Endometrial microvascular endothelial cells (primary cell): ENCODE results near the gene MARK2. TPM values are rescaled to one million over a fixed set of nuclear protein-coding genes. Genes with fewer than 3 reads are reported as not detected.
"Not testable (repeated sequence)": the region's sequence is repeated elsewhere in the genome, so short reads cannot be mapped to it uniquely, and the experiment has no call there.

ENCODE experiments used
- in situ Hi-C: cut with HindIII; loops from 2 replicates; pipeline ENCODE4 v1.10.0; 2017; ENCODE audit warnings: low sequenced_read_pairs, low pct_unique_long_range_greater_than_20kb; ENCODE audit errors: inconsistent ontology term
- total RNA-seq: library from RNA; depleted of rRNA; stranded (reverse); fragments of >200 nt; gene quantifications from one replicate; pipeline ENCODE4 v1.2.3, GENCODE V29; 2015; ENCODE audit errors: inconsistent ontology term

The MARK2 gene
- 20.9 TPM for total RNA-seq

DNA sequence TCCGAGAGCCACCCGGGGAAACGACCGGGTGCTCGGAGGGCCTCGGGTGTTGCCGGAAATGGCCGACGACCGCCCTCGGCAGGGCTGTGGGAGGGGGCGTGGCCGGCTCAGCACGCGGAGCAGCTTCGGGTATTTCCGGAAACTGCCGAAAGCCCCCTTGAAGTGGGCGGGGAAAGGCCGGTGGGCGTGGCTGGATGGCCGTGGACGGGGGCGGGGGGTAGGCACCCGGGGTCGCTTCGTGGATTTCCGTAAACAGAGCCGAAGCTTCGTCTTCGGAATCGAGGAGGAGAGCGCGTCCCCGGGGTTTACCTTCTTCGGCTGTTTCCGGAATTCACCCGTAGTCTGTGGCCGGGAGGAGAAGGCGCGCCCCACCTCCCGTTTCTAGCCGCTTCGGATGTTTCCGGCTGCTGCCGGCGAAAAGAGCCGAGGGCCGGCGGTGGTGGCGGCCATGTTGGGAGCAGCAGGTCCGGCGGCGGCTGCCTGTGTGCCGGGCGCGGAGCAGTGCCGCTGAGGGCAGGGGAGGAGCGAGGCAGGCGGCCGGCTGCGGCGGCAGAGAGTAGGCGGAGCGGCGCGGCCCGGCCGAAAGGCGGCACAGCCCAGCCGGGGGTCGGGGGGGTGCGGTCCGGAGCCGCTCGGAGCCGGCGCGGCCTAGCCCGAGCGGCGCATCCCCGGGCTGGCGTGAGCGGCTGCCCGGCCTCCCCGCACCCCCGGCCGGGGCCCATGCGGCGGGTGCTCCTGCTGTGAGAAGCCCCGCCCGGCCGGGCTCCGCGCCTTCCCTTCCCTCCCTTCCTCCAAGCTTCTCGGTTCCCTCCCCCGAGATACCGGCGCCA lies at the start of gene MARK2:
TSS of gene MARK2 (plus strand) at position 433 of the 830 bp plus-strand sequence. CDS start at position 830, 397 bp downstream.
- in situ Hi-C loops, result no loop called here

DNA sequence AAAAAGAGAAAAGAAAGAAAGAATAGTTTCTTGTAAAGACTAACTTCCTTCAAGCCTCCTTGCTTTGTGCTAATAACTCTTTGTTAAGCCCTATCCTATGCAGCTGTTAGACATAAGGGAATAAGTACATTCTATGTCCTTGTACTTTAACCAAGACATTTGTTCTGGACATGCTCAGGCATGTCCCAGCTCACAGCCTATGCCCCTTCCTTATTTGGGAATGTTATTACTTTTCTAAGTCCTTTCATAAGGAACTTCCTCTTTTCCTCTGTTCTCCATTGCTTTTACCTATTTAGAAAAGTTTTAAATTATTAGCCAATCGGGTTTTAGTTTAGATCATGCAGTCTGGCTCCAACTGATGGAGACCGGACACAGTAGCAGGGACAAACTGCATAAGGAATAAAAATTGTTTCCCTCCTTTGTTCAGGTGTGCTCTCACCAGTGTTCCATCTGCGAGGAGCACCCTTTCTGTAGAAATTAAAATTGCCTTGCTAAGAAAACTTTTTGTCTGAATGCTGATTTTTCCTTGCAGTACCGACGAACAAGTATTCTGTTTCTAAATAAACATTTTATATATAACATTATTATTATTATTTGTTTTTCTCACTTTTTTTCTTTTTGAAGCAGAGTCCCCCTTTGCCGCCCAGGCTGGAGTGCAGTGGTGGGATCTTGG lies 47.3 kb upstream of the MARK2 start:
- in situ Hi-C loops, result no loop called here

DNA sequence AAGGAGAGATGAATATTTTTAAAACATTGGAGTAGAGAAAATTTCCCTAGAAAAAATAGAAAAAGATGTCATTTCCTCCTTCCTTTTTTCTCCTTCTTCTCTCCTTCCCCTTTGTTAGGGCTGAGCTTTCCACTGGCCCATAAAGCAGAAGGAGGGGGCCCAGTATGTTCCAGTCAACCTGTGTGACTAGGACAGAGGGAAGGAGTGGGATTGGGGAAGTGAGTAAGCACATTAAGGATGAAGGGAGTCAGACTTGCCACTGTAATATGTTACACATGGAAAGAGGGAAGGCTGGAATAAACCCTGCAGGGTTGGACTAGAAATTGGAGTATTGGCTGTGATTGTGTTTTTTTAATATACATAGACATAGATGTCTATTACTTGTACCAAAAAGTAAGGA lies 45.7 kb upstream of the MARK2 start:
- in situ Hi-C loops, result no loop called here

DNA sequence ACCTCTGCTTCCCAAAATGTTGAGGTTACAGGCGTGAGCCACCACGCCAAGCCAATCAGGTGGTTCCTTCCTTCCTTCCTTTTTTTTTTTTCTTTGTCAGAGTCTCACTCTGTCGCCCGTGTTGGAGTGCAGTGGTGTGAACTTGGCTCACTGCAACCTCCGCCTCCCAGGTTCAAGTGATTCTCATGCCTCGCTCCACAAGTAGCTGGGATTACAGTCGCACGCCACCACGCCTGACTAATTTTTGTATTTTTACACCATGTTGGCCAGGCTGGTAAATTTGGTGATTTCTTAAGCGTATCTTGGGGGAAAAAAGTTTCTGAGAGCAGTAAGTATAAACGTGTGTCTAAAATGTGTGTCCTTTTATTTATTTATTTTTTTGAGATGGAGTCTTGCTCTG lies 43.8 kb upstream of the MARK2 start:
- in situ Hi-C loops, result no loop called here

DNA sequence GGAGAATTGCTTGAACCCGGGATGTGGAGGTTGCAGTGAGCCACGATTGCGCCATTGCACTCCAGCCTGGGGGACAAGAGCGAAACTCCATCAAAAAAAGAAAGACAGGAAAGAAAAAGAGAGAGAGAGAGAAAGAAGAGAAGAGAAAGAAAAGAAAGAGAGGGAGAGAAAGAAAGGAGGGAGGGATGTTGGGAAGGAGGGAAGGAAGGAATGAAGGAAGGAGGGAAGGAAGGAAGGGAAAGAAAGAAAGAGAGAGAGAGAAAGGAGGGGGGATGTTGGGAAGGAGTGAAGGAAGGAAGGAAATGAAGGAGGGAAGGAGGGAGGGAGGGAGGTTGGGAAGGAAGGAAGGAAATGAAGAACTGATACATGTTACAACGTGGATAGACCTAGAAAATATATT lies 38.0 kb upstream of the MARK2 start:
- in situ Hi-C loops, result no loop called here

DNA sequence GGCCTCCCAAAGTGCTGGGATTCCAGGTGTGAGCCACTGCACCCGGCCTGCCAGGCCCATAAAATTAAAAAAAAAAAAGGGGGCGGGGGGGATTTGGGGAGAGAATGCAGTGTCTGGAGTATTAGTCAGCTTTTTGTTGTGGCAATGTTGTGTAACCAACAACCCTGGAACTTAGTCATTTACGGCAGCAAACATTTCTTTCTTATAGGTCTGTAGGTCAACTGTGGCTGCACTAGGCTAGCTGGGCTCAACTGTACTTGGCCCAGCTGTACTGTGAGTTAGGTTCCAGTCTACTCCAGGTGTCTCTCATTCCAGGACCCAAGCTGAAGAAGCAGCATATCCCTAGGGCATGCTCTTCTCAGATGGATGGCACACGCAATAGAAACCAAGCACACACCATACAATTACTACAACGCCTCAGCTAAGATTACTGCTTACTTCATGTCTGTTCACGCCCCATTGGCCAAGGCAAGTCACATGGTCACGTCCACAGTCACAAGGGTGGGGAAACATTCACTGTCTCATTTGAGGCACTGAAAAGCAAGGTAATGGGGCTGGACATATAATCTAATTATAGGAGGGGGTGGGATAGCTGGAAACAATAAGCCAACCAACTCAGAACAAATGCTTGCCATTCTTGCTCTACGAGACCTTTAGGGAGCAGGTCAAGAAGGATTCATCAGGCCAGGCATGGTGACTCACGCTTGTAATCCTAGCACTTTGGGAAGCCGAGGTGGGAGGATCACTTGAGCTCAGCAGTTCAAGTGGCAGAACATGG lies 36.1 kb upstream of the MARK2 start:
- in situ Hi-C loops, result no loop called here

DNA sequence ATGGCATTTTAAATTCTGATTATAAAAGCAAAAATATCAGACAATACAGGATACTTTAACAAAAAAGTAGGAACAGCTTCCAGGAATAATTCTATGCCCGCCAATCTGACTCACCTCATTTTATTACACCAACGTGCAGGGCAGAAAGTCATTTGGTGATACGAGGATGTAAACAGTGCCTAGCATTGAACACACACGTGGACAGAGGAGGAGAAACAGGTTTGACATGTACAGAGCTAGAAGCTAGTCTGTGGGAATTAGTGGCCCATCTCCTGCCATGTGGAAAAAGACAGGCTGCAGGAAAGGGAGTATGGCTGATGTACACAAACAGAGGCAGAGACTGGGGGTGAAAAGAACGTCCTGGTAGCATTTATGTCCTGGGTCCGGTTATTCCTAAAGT lies 34.7 kb upstream of the MARK2 start:
- in situ Hi-C loops, result no loop called here

DNA sequence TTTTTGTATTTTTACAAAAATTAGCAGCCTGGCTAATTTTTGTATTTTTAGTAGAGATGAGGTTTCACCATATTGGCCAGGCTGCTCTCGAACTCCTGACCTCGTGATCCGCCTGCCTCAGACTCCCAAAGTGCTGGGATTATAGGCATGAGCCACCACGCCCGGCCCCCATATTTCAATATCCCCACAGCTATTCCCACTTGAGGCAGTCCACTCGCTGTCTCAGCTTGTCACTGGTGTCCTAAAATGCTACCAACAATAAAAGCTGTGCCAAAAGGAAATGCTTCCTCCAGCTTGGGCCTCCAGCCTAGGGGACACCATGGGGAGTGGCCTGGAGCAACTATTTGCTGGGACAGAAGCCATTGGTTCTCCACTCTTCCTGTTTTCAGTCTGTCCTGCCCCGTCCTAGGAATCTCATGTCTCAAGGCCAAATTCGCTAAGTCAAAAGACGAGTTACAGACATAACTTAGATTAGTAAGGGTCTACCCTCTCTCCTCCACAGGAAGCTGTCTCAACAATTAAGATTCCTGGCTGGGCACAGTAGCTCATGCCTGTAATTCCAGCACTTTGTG lies 33.0 kb upstream of the MARK2 start:
- in situ Hi-C loops, result no loop called here

DNA sequence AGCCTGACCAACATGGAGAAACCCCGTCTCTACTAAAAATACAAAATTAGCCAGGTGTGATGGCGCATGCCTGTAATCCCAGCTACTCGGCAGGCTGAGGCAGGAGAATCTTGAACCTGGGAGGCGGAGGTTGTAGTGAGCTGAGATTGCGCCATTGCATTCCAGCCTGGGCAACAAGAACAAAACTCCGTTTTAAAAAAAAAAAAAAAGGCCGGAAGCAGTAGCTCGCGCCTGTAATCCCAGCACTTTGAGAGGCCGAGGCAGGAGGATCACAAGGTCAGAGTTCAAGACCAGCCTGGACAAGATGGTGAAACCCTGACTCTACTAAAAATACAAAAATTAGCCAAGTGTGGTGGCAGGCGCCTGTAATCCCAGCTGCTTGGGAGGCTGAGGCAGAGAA lies 28.5 kb upstream of the MARK2 start:
- in situ Hi-C loops, result not testable (repeated sequence)

DNA sequence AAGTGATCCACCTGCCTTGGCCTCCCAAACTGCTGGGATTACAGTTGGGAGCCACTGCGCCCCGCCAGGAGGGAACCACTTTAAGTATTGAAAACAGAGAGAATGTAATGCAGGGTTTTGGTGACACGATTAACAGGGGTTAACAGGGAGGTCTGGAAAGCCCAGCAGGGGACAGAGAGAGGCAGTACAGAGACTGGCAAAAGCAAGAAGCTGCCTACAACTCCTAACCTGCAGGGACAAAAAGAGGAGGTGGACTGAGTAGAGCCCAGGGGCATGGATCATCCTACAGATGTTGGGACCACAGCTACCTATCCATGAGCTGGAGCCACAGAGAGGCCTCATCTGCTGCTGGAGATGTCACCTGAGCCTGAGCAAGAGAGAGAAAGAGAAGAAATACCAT lies 27.4 kb upstream of the MARK2 start:
- in situ Hi-C loops, result no loop called here

DNA sequence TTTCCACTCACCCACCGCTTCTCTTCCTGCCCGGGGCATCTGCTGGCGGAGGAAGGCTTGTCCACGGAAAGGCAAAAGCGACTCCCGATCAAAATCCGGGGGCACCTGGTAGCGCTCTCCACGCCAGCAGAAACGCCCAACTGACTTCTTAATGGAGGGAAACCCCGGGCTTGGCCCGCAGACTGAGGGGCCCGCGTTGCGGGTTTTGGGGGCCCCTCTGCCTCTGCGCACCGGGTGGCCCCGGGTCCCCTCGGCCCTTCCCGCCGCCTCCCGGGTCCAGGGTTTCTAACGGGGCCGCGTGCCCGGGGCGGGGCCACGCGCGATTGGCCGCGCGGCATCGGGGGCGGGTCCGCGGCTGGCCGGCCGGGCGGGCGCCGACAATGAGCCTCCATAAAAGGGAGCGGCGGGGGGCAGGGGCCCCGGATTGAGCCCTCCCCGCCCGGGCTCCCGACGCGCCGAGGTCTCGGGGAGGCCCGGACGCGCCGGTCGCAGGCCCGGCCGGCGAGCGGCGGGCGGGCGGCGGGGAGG lies 25.8 kb upstream of the MARK2 start, which contains the start of gene SPINDOC:
TSS of gene SPINDOC (plus strand) at position 422 of the 528 bp plus-strand sequence. CDS start 231 bp downstream, outside the sequence.
- in situ Hi-C loops, result no loop called here

DNA sequence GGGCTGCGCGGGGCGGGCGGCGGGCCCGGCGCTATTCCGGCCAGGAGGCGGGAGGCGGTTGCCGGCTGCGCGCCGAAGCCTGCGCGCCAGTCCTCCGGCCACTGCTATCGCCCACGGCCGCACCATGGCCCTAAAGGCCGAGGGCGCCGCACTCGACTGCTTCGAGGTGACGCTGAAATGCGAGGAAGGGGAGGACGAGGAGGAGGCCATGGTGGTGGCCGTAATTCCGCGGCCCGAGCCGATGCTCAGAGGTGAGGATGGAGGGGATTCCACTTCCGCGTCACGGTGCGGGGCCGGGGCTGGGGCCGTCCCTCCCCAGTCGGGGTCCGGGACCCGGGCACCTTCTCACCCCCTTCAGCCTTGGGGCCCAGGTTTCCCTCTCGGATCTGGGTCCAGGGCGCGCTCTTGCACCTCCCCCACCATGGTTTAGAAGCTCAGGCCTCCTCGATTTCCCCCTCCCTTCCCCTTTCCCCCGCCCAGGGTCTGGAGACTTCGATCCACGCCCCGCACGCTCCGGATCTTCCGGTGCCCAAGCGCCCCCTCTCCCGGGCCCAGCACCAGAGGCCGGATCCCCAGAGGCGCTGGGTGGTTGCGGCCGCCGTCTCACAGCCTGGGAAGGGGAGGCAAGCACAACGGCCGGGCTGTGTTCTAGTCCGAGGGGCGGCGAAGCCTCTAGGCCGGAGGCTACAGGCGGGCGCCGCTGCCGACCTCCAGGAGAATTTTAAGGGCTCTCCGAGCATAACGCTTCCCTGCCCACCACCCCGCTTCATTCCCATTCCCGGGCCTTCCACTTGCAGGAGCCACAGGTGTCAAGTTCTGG lies 25.1 kb upstream of the MARK2 start:
- in situ Hi-C loops, result no loop called here

DNA sequence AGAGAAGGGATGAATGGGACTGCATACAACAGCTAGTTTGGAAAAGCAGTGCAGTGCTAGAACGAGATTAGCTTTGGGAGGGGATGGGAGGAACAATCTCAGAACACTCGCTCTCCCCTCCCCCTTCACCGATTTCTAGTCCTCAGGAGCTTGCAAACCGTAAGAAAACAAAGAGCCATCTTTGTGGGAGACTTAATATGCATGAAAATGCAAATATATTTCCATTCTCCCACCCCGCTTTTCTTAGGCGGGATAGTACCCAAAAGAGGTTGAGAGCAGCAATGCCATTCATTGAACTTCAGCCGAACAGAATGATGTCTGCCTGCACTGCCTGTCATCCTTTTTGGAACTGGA lies 24.6 kb upstream of the MARK2 start:
- in situ Hi-C loops, result no loop called here

DNA sequence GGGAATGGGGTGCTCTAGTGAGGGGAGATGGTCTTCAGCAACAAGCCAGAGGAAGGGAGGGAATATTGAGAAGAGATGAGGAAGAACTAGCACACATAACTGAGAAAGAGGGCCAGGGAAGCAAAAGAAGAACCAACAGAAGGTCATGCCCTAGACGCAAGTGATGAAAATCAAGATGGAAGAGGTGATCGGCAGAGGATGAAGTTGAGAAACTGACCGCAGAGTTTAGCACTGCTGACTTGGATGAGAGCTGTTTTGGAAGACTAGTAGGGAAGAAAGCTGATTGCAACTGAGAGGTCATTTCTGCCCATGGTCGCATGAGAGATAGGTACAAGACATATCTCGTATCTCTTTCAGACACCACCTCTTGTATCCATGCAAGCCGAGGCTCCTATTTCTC lies 22.7 kb upstream of the MARK2 start:
- in situ Hi-C loops, result no loop called here

DNA sequence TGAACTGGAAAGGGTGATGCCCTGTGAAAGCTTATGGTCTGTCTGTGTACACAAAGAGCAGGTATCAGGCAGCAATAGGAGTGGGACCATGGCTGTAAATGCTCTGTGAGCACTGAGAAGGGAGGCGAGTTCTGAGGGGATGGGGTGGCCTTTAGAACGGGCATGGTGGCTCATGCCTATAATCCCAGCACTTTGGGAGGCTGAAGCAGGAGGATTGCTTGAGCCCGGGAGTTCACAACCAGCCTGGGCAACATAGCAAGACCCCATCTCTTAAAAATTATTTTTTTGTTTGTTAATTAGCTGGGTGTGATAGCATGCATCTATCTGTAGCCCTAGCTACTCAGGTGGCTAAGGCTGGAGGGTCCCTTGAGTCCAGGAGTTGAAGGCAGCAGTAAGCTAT lies 22.2 kb upstream of the MARK2 start:
- in situ Hi-C loops, result no loop called here

DNA sequence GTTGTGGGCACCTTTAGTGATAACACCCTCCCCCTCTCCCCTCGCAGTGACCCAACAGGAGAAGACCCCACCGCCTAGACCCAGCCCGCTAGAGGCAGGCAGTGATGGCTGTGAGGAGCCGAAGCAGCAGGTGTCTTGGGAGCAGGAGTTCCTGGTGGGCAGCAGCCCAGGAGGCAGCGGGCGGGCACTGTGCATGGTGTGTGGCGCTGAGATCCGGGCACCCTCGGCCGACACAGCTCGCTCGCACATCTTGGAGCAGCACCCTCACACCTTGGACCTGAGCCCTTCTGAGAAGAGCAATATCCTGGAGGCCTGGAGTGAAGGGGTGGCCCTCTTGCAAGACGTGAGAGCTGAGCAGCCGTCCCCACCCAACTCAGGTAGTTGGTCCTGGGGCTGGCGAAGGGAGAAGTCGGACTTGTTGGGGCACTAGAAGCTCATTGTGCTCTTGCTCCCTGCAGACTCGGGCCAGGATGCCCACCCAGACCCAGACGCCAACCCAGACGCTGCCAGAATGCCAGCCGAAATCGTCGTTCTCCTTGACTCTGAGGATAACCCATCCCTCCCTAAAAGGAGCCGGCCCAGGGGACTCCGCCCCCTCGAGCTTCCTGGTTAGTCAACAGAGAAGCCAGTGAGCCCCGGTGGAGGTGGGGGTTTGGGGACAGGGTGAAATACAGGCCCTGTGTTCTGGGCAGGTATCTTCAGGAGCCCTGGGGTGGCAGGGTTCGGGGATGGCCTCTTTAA lies 21.0 kb upstream of the MARK2 start:
- in situ Hi-C loops, result no loop called here

DNA sequence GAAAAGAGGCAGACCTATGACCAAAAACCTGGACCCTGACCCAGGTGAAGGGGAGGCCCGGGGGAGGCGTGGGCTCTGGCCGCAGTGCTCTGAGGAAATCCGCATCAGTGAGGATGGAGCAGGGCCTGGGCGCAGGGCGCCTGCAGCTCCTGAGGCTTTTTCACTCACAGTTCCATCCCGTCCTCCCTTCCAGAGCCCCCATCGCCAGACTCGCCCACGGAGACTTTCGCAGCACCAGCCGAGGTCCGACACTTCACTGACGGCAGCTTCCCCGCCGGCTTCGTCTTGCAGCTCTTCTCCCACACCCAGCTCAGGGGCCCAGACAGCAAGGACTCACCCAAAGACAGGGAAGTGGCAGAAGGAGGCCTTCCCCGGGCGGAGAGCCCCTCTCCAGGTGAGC lies 20.3 kb upstream of the MARK2 start:
- in situ Hi-C loops, result no loop called here

DNA sequence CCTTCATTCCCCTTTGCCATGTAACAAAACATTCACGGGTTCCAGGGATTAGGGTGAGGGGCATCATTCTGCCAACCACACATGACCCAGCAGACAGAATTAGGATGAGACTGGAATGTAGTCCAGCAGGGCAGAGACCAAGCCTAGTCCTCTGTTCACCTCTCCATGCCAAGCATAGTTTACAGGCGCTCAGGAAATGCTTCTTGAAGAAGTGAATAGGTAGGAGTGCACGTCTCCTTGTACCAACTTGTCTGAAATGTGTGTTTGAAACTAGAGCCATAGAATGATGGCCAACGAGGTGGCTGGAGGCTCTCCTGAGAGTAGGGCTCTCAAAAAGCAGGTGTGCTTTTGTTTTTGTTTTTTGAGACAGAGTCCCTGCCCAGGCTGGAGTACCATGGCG lies 17.5 kb upstream of the MARK2 start:
- in situ Hi-C loops, result no loop called here
